ACC112 (cell line): Measurements from ENCODE around the gene POC1A.

Source experiments
- H2AFZ ChIP-seq: fragments of 200-600 bp; sonication (generic); one replicate; pipeline ENCODE4 v1.6.0; 2017; ENCODE audit warnings: antibody characterized with exemption, low read length; ENCODE audit not compliant: unreplicated experiment
- H3K27ac ChIP-seq: fragments of 200-600 bp; sonication (generic); 2 replicates; pipeline ENCODE4 v1.5.1; 2014; ENCODE audit warnings: low read depth, mild to moderate bottlenecking, antibody characterized with exemption, low read length, moderate library complexity
- H3K27me3 ChIP-seq: fragments of 200-600 bp; sonication (generic); 2 replicates; pipeline ENCODE4 v1.6.1; 2014; ENCODE audit warnings: mild to moderate bottlenecking, antibody characterized with exemption, low read length, moderate library complexity, mixed read lengths; ENCODE audit not compliant: insufficient read depth
- H3K36me3 ChIP-seq: fragments of 200-600 bp; sonication (generic); 2 replicates; pipeline ENCODE4 v1.6.1; 2016; ENCODE audit warnings: mild to moderate bottlenecking, antibody characterized with exemption, low read length, moderate library complexity, mixed read lengths; ENCODE audit not compliant: insufficient read depth
- H3K4me1 ChIP-seq: fragments of 200-600 bp; sonication (generic); one replicate; pipeline ENCODE4 v1.6.1; 2016; ENCODE audit warnings: low read length, mixed read lengths; ENCODE audit not compliant: insufficient read depth, unreplicated experiment, control insufficient read depth
- H3K4me3 ChIP-seq: fragments of 200-600 bp; sonication (generic); 2 replicates; pipeline ENCODE4 v1.5.1; 2014; ENCODE audit warnings: mild to moderate bottlenecking, low read depth, low read length
- H3K79me2 ChIP-seq: fragments of 200-600 bp; sonication (generic); one replicate; pipeline ENCODE4 v1.6.0; 2016; ENCODE audit warnings: low read length; ENCODE audit not compliant: control insufficient read depth, unreplicated experiment, insufficient read depth

Gene POC1A

GRCh38 chr3:52120556-52121463, 33.4 kb downstream of the POC1A start:
- Histone ChIP-seq H3K27ac (no peak overlapping the region), H3K4me1 (peaks cover 14% of the 10 kb centered on the region), H3K27me3 (no peaks in the 10 kb centered on the region), H3K79me2 (no peaks in the 10 kb centered on the region), H2AFZ (no peak overlapping the region), H3K4me3 (no peak overlapping the region), H3K36me3 (no peaks in the 10 kb centered on the region)

- no peaks in the 10 kb centered on the region for H3K79me2 ChIP-seq
- H3K36me3 ChIP-seq, result no peaks in the 10 kb centered on the region
- H2AFZ ChIP-seq, result no peak overlapping the region
- peaks cover 5% of the 10 kb centered on the region for H3K4me1 ChIP-seq
- H3K4me3 ChIP-seq, result no peak overlapping the region
- no peaks in the 10 kb centered on the region for H3K27me3 ChIP-seq
- H3K27ac ChIP-seq, result no peak overlapping the region
Measured at GRCh38 chr3:52119826-52120225, 34.4 kb downstream of the POC1A start.

- Histone ChIP-seq H3K4me1 (peaks cover 5% of the 10 kb centered on the region), H3K27ac (no peak overlapping the region), H3K79me2 (no peaks in the 10 kb centered on the region), H3K4me3 (no peak overlapping the region), H2AFZ (no peak overlapping the region), H3K36me3 (no peaks in the 10 kb centered on the region), H3K27me3 (no peaks in the 10 kb centered on the region)
Measured at GRCh38 chr3:52119099-52119498, 35.1 kb downstream of the POC1A start.

DNA sequence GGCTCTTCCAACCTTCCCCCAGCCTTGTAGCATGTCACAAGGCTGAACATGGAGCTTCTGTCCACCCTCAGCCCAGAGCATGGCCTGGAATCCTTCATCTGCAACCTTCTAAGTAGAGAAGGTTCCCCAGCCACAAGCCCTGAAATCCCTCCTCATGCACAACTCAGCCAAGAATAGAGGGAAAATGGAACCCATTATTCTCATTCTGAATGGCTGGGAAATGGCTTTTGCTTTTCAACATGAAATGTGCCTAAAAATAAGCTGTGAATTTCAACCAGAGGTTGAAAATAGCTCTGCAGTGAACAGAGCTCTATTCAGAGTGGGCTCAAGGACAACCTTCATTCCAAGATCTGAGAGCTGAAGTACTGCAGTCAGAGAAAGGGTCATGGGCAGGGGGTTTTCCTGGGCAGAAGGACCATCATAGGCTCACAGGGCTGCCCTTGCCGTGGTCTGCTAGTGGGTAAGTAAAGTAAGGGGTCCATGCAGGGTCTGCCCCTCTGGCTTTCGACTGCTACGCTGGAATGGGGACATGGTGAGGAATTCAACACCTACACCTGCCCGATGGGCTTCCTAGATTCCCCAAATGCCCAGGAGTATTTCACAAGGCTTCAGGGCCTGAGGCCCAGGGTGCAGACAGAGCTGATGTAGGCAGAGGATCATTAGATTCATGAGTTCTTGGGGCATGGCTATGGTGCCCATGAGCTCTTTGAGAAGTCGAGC, 35.9 kb downstream of the POC1A start:
- no peak overlapping the region for H3K4me3 ChIP-seq
- no peak overlapping the region for H3K27ac ChIP-seq
- no peaks in the 10 kb centered on the region for H3K36me3 ChIP-seq
- no peaks in the 10 kb centered on the region for H3K79me2 ChIP-seq
- H3K4me1 ChIP-seq, result peaks cover 5% of the 10 kb centered on the region
- H3K27me3 ChIP-seq, result no peaks in the 10 kb centered on the region
- no peak overlapping the region for H2AFZ ChIP-seq

DNA sequence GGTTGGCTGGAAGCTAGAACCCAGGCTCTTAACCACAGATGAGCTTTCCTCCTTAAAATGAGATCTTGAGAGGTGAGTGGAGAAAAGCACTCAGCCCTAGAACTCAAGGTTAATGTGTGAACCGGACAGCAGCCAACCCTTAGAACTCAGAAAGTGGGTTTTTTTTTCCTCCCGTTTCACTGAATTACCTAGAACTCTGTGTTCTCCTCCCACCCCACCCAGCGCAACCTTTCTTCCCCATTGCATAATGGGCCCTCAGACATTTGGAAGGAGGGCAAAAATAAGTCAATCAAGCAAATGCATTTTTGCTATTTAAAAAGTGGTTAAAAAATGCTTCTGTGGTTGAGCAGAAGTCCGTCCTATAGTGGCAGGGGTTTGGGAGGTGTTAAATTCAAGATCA, 36.7 kb downstream of the POC1A start:
- Histone ChIP-seq H2AFZ (no peak overlapping the region), H3K79me2 (no peaks in the 10 kb centered on the region), H3K27me3 (no peaks in the 10 kb centered on the region), H3K27ac (no peak overlapping the region), H3K4me3 (no peak overlapping the region), H3K36me3 (peaks cover 2% of the 10 kb centered on the region; the same call in 1 of the 2 replicates), H3K4me1 (peaks cover 5% of the 10 kb centered on the region)

GRCh38 chr3:52112056-52112455, 42.2 kb downstream of the POC1A start:
- H3K27me3 ChIP-seq, result no peaks in the 10 kb centered on the region
- no peaks in the 10 kb centered on the region for H3K79me2 ChIP-seq

GRCh38 chr3:52110502-52110901, 43.7 kb downstream of the POC1A start:
- Histone ChIP-seq H3K27me3 (no peaks in the 10 kb centered on the region), H3K4me1 (no peaks in the 10 kb centered on the region), H3K27ac (no peak overlapping the region), H3K79me2 (no peaks in the 10 kb centered on the region), H2AFZ (no peak overlapping the region), H3K36me3 (peaks cover 7% of the 10 kb centered on the region; the same call in 1 of the 2 replicates), H3K4me3 (no peak overlapping the region)

More at GRCh38 chr3:52112056-52112455, 42.2 kb downstream of the POC1A start:
- Histone ChIP-seq H2AFZ (no peak overlapping the region), H3K27ac (no peak overlapping the region), H3K4me3 (no peak overlapping the region), H3K4me1 (no peaks in the 10 kb centered on the region), H3K36me3 (peaks cover 2% of the 10 kb centered on the region; the same call in 1 of the 2 replicates)

DNA sequence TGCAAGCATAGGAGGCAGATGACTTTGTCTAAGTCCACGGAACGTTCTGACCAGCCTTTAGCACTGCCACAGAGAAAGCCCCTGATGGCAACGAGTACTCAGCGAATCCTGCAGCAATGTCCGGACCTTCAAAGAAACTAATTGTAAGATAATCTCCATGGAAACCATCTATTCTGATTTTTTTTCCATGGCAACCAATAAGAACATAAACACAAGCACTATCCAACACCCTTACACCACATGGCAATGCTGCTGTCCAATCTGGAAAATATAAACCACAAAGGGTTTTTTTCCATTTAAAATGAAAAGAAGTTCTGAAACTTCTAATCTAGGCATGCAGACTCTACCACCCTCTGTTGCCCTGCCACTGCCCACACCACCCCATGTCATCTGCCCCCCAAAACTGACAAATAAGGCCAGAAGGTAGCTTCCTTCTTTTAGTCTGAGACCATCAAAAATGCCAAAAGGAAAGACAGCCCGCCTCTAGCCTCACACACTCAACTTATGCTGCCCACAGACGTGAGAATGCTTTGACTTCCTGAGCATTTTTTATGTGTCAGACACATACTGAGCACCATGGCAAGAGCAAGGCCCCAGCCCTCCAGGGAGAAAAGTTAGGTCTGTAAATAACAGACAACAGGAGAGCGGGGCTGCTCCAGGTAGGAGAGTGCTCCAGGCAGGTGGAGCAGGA, 44.5 kb downstream of the POC1A start:
- Histone ChIP-seq H2AFZ (no peak overlapping the region), H3K4me3 (no peak overlapping the region), H3K36me3 (peaks cover 7% of the 10 kb centered on the region; the same call in 1 of the 2 replicates), H3K27ac (no peak overlapping the region), H3K27me3 (no peaks in the 10 kb centered on the region), H3K79me2 (no peaks in the 10 kb centered on the region), H3K4me1 (no peaks in the 10 kb centered on the region)

DNA sequence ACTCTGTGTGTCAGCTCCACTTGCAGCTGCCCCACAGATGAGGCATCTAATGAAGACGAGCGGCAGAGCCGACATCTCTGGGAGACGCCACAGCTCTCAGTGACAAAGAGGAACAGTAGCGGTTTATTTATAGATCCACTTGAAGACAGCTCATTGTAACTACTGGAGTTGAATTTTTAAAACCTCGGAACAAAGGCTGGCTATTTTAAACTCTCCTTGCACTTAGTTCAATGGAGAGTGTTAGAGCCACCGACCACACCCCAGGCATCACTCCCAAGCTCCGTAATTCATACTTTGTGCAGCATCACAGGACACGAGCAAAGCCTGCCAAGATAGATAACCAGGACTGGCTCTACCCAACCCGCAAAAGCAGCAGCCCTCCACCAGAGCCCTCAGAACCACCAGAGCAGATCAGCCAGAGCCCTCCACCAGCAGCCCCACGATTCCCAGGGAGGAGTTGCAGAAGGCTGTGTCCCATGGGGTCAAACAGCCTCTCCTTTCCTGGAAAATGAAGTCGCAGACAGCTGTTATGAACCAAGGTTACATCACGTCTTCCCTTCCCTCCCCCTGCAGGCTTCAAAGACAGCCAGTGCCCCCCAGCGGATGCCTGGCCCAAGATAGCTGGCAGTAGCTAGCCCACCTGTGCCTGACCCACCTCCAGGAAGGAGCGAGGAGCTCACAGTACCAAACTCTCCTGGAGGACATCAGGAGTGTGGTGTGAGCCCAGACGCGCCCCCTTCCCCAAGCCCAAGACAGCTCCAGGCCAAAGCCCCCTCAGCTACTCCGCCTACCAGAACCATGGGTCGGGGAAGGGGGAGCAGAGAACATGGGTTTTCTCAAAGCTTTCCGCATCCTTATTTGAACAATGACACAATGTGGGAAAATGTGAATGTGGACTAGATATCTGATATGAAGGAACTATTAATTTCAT, 45.7 kb downstream of the POC1A start:
- Histone ChIP-seq H3K79me2 (no peaks in the 10 kb centered on the region), H3K27me3 (no peaks in the 10 kb centered on the region), H3K4me1 (no peaks in the 10 kb centered on the region), H3K27ac (no peak overlapping the region), H3K4me3 (no peak overlapping the region), H3K36me3 (peaks cover 13% of the 10 kb centered on the region; the same call in 1 of the 2 replicates), H2AFZ (no peak overlapping the region)
